ENCODE measurements around the gene SLC22A7. TPM values are rescaled to one million over a fixed set of nuclear protein-coding genes. Genes with fewer than 3 reads are reported as not detected.
A peak's percentile ranks its signal among the peaks of the same experiment; 100 is the strongest.

SLC22A7 gene
- total RNA-seq, 1 donor from 2014 or later, result not detected

DNA sequence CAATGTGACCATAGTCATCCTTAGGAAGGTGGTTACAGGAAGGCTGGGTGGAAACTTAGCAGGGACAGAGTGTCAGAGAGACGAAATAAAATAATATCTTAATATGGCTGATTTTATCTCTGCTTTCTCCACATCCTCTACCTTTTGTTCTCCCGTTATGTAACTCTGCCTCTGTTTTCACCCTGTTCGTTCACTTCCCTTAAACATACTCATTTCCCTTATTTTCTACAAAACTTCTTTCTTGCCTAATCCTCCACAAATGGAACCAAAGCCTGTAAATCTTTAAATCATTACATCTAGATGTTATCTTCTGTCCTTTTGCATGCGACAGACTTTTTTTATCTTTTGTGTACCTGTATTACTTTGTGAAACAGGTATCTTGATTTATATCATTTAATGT lies 33.8 kb downstream of the SLC22A7 start:
- TF ChIP-seq, protein P1, sequence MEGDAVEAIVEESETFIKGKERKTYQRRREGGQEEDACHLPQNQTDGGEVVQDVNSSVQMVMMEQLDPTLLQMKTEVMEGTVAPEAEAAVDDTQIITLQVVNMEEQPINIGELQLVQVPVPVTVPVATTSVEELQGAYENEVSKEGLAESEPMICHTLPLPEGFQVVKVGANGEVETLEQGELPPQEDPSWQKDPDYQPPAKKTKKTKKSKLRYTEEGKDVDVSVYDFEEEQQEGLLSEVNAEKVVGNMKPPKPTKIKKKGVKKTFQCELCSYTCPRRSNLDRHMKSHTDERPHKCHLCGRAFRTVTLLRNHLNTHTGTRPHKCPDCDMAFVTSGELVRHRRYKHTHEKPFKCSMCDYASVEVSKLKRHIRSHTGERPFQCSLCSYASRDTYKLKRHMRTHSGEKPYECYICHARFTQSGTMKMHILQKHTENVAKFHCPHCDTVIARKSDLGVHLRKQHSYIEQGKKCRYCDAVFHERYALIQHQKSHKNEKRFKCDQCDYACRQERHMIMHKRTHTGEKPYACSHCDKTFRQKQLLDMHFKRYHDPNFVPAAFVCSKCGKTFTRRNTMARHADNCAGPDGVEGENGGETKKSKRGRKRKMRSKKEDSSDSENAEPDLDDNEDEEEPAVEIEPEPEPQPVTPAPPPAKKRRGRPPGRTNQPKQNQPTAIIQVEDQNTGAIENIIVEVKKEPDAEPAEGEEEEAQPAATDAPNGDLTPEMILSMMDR (IDR thresholded peaks at IDR 0.05; ENCODE audit: unreplicated experiment), result no peak
- H3K27me3 Mint-ChIP-seq (ENCODE audit: unreplicated experiment), result peaks cover 1% of the 10 kb centered on the region
- H3K4me1 Mint-ChIP-seq (ENCODE audit: unreplicated experiment), result peaks cover 27% of the 10 kb centered on the region
- H3K4me3 Mint-ChIP-seq (ENCODE audit: unreplicated experiment), result no peak overlapping the region
- no peaks in the 10 kb centered on the region for H3K9me3 Mint-ChIP-seq (ENCODE audit: unreplicated experiment)
- no peak for DNase-seq (ENCODE audit: low spot score)
- H3K36me3 Mint-ChIP-seq (ENCODE audit: low read depth, unreplicated experiment), result no peaks in the 10 kb centered on the region
- no peak overlapping the region for H3K27ac Mint-ChIP-seq (ENCODE audit: unreplicated experiment)

DNA sequence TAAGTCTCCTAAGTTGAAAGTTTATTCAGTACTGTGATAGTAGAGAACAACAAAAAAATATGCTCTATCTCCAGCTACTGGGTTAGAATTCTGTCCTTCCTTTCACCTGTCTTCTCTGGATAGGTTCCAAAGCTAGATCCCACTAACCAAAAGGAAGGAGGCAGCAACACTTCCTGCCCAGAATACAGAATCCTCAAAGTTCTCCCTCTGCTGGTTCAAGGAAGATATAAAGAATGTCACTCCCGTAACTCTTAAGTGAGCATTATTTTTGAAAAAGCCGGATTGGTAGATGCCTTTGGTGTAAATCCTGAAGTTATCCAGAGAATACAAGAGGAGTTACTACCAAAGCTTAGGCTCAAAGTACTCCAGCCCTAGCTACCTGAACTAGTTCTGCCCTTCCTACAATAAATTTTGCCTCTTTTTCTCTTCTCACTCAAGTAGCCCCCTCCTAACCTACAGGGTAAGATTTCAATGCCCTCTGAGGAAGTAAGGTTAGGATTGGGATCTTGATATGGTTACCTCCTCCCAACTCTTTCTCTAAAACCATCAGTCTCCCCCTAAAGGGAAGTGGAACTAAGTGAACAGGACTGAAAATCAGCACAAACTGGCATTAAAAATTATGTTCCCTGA lies 36.5 kb downstream of the SLC22A7 start:
- DNase-seq (ENCODE audit: low spot score), result peak; percentile 31
- H3K9me3 Mint-ChIP-seq (ENCODE audit: unreplicated experiment), result no peaks in the 10 kb centered on the region
- H3K4me3 Mint-ChIP-seq (ENCODE audit: unreplicated experiment), result no peak overlapping the region
- TF ChIP-seq, protein P1 (IDR thresholded peaks at IDR 0.05; ENCODE audit: unreplicated experiment), result peak; percentile 59
- peak overlapping the region; percentile 50 for H3K27ac Mint-ChIP-seq (ENCODE audit: unreplicated experiment)
- H3K27me3 Mint-ChIP-seq (ENCODE audit: unreplicated experiment), result peaks cover 1% of the 10 kb centered on the region
- peaks cover 27% of the 10 kb centered on the region for H3K4me1 Mint-ChIP-seq (ENCODE audit: unreplicated experiment)
- peaks cover 6% of the 10 kb centered on the region for H3K36me3 Mint-ChIP-seq (ENCODE audit: low read depth, unreplicated experiment)

DNA sequence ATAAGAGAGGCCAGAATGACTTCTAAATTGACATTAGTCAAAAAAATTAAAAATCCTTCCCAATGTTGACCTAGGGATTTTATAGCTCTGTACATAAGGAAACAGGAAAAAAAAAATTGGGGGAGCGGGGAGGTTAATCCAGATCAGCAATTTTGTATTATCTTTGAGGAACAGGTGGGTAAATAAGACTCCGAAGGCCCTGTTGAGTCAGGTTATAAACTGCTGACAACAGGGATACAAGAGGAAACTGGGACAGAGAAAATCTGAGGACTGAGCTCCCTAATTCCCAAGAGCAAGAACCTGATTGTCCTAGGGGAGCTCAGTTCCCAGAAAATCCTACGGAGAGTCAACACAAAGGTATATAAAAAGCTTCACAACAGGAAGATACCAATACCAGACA lies 37.4 kb downstream of the SLC22A7 start:
- TF ChIP-seq, protein P1 (IDR thresholded peaks at IDR 0.05; ENCODE audit: unreplicated experiment), result no peak
- no peaks in the 10 kb centered on the region for H3K9me3 Mint-ChIP-seq (ENCODE audit: unreplicated experiment)
- H3K27ac Mint-ChIP-seq (ENCODE audit: unreplicated experiment), result no peak overlapping the region
- peaks cover 27% of the 10 kb centered on the region for H3K4me1 Mint-ChIP-seq (ENCODE audit: unreplicated experiment)
- H3K4me3 Mint-ChIP-seq (ENCODE audit: unreplicated experiment), result no peak overlapping the region
- no peak for DNase-seq (ENCODE audit: low spot score)
- H3K27me3 Mint-ChIP-seq (ENCODE audit: unreplicated experiment), result peaks cover 1% of the 10 kb centered on the region
- peaks cover 12% of the 10 kb centered on the region for H3K36me3 Mint-ChIP-seq (ENCODE audit: low read depth, unreplicated experiment)

DNA sequence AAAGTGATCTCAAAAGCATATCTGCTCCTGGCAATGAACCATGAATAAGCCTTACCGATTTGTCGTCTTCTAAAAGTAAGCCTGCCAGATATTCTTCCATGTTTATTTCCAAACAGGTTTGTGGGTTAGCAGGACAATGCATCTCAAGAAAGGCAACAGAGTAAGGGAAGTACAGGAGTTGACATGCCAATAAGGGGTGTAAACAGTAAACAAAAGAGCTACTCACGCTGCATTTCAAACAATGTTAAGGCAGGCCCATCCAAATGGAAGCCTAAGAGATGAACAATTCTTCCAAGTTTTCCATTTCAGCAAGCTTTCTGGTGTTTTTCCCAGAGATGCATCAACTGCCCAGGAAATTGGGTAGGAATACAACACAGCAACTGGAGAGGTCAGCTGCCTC lies 38.3 kb downstream of the SLC22A7 start:
- DNase-seq (ENCODE audit: low spot score), result no peak

DNA sequence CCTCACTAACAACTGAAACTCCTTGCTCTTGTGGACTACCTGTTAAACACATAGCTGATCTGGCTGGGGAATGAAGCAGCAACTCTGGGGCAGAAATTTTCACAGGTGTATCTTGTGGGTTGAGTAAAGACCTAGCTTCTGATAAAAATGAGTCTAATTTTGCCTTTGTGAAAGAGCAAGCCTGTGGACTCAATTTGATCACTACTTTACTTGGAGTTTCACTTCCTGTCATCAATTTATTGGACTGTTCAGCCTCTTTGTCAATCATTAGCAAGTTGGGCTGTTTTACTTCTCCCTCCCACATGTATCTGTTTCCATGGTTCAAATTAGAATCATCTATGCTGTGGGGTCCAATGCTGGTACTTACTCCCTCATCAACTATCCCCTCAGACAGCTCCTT lies 40.2 kb downstream of the SLC22A7 start:
- Mint-ChIP-seq H3K36me3 (ENCODE audit: low read depth, unreplicated experiment) (peaks cover 27% of the 10 kb centered on the region), H3K4me1 (ENCODE audit: unreplicated experiment) (peaks cover 19% of the 10 kb centered on the region), H3K27me3 (ENCODE audit: unreplicated experiment) (no peaks in the 10 kb centered on the region), H3K9me3 (ENCODE audit: unreplicated experiment) (no peaks in the 10 kb centered on the region), H3K4me3 (ENCODE audit: unreplicated experiment) (no peak overlapping the region), H3K27ac (ENCODE audit: unreplicated experiment) (no peak overlapping the region)
- DNase-seq (ENCODE audit: low spot score), result no peak
- TF ChIP-seq, protein P1 (IDR thresholded peaks at IDR 0.05; ENCODE audit: unreplicated experiment), result no peak

More for the DNA sequence above, 38.3 kb downstream of the SLC22A7 start:
- Mint-ChIP-seq H3K27ac (ENCODE audit: unreplicated experiment) (no peak overlapping the region), H3K27me3 (ENCODE audit: unreplicated experiment) (peaks cover 1% of the 10 kb centered on the region), H3K36me3 (ENCODE audit: low read depth, unreplicated experiment) (peaks cover 17% of the 10 kb centered on the region), H3K9me3 (ENCODE audit: unreplicated experiment) (no peaks in the 10 kb centered on the region), H3K4me3 (ENCODE audit: unreplicated experiment) (no peak overlapping the region), H3K4me1 (ENCODE audit: unreplicated experiment) (peaks cover 23% of the 10 kb centered on the region)
- TF ChIP-seq, protein P1 (IDR thresholded peaks at IDR 0.05; ENCODE audit: unreplicated experiment), result no peak

Measured in endothelial cell (in vitro differentiated cells).